GM18517 (cell line): ENCODE results near the gene SKAP1.
"Not testable (repeated sequence)": the region's sequence is repeated elsewhere in the genome, so short reads cannot be mapped to it uniquely, and the experiment has no call there.

Experiments used
- ATAC-seq: cut with Tn5 transposase; IDR thresholded peaks from one replicate; pipeline ENCODE4 v1.9.1; 2021; ENCODE audit warnings: mild to moderate bottlenecking, moderate library complexity; ENCODE audit not compliant: unreplicated experiment

SKAP1 gene

DNA sequence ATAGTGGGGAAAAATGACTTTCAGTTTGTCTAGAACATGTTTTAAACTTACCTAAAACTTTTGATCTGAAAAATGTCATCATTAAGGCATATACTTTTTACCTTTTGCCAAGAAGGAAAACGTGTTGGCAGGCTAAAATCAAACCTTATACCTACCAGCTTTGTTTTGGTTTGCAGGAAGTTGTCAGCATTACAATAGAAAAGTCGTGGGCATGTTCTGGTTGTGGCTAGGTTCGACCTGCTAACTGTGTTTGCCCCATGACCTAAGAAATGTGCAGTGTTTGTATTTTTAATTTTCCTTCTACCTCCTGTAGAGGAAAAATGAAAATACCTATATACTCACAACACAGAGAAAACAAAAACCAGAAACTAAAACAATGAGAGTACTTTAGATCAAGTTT, 13.0 kb downstream of the SKAP1 start:
- no peak for ATAC-seq

DNA sequence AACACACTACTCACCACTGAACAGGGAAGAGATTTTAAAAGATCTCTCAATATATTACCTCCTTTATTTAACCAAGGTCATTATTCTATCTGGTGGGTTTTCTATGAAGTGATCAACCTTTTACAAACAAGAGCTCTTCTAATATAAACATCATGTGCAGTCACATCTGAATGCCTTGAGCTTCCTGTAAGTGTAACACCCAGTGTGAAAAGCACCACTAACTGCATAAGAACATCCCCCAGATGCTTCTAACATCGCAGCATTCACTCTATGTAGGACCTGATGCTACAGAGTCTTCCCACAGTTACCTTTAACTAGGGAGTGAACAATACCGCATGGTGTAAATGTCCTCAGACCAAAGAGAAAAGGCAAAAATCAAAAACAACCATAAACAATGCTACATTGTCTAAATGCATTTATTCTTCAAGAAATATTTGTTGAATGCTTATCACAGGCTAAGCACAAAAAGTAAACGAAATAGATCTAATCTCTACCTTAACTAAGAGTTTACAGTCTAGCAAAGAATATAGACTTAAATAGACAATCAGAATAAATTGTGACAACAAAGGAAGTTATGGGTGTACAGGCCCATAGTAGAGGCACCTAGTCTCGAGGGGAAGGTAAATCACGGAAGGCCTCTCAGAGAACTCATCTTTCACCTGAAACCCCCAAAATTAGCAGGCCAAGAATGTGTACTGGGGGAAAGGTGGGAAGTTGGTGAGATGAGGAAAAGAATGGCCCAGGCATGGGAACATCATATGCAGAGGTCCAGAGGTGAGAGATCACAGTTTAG, 16.2 kb downstream of the SKAP1 start:
- ATAC-seq, result no peak

- no peak for ATAC-seq
Measured at GRCh38 chr17:48412841-48413240, 17.2 kb downstream of the SKAP1 start.

DNA sequence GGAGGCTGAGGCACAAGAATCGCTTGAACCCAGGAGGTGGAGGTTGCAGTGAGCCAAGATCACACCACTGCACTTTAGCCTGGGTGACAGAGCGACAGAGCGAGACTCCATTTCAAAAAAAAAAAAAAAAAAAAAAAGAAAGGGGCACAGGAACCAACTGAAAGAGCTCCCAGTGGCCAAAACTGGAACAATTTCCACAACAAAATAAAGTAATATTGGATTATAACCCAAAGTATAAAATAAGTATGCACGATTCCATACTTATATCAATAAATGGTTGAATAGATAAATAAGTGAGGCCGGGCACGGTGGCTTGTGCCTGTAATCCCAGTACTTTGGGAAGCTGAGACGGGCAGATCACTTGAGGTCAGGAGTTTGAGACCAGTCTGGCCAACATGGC, 19.2 kb downstream of the SKAP1 start:
- ATAC-seq, result not testable (repeated sequence)

DNA sequence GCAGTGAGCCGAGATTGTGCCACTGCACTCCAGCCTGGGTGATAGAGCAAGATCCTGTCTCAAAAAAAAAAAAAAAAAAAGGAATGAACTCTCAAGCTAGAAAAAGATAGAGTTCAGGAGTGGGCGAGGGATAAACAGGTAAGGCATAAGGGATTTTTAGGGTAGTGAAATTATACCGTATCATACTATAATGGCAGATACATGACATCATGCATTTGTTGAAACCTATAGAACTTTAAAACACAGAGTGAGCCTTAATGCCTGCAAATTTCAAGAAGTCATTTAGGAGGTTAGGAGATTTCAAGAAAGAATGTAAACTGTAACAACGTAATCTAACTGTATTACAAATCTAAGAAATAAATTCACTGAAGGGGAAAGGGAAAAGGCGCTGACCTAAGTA, 20.4 kb downstream of the SKAP1 start:
- ATAC-seq, result no peak

DNA sequence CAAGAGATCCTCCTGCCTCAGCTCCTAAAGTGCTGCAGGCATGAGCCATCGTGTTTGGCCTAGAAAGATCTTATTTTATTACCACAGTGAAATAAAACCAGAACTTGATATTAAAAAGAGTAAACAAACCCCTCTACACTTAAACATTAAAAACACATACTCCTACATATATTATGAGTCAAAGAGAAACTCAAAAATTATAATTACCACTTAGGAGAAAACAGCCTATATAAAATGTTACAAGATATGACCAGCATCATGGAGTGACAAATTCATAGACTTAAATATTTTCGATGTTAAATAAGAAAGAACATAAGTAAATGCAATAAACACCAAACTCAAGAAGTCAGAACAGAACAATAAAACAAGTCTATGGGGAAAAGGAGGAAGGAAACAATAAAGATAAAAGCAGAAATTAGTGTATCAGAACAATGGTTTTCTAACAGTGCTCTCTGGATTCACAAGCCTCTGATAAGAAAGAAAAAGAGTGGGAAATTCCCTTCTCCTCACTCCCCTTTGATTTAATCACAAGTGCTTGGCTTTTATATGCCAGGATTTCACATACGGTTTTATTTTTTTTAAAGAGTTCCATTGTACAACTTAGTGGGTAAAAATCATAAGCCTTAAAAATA, 23.0 kb downstream of the SKAP1 start:
- no peak for ATAC-seq

DNA sequence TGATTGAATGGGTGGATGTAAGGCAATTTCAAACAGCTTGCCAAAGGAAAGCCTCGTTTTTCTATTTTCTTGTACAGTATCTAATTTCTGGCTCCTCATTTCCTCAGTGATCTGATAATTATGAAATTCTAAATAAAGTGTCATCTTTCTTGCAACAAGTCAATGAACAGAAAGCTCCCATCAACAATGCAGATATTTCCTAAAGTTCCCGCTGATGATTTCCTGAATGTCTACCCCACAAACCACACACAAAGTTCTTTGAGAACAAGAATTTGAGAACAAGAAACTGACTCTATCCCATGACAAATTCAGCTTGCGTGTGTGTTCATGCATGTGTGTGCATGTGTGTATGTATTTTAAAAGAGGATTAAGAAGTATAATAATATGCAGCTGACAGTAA, 35.2 kb downstream of the SKAP1 start:
- ATAC-seq, result no peak

GRCh38 chr17:48393283-48393682, 36.7 kb downstream of the SKAP1 start:
- ATAC-seq, result no peak

- ATAC-seq, result no peak
Measured at GRCh38 chr17:48392857-48393256, 37.2 kb downstream of the SKAP1 start.

DNA sequence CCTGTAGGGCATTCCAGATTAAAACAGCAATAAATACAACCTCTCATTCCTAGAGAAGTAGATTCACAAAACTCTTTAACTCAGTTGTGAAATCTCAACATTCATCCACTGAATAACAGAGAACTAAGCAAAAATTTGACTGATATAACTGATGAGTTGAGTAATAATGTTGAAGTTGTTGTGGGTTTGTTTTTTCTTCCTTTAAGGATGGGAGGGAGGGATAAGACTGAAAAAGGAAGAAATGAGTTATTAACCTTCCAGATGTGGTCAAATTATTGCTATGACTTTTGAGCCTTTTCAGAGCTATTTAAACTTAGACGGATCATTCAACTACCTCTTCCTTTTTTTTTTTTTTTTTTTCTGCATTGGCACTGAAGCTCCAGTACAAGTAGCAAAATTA, 38.6 kb downstream of the SKAP1 start:
- no peak for ATAC-seq

DNA sequence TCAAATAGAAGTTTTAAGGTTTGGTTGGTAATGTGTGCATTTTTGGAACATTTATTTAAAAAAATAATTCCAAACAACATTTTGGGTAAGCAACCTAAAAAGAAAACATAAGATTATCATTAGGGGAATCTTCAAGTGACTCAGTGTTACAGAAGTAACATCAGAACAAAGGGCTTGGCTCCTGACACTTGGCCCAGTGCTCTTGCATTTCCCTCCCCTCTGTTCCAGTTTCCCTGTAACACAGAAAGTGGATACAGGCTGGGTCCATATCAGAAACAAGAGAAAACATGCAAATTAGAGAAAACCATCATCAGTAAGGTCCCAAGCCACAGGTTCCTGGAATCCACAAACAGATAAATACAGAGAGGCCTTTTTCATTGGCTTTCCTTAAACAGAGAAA, 40.1 kb downstream of the SKAP1 start:
- ATAC-seq, result no peak

- ATAC-seq, result no peak
Measured at GRCh38 chr17:48388955-48389743, 40.9 kb downstream of the SKAP1 start.

- ATAC-seq, result no peak
Measured at GRCh38 chr17:48386826-48387225, 43.2 kb downstream of the SKAP1 start.

DNA sequence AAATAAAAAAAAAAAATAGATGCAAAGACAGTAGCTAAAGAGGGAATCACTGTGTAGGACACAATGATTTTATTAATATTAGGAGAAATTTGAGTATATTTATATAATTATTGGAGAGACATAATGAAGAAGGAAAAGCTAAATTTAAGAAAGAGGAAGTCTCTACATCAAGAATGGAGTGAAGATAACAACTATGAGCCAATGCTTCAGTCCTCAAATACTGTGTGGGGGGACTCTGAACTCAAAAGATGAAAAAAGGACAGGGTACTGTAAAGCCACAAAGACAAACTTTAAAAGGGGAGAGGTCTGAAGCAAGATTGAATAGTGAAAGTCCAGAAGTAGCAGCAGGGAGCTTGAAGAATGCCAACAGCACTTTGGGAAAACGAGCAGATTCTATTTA, 44.7 kb downstream of the SKAP1 start:
- no peak for ATAC-seq

- ATAC-seq, result no peak
Measured at GRCh38 chr17:48384164-48384563, 45.9 kb downstream of the SKAP1 start.

DNA sequence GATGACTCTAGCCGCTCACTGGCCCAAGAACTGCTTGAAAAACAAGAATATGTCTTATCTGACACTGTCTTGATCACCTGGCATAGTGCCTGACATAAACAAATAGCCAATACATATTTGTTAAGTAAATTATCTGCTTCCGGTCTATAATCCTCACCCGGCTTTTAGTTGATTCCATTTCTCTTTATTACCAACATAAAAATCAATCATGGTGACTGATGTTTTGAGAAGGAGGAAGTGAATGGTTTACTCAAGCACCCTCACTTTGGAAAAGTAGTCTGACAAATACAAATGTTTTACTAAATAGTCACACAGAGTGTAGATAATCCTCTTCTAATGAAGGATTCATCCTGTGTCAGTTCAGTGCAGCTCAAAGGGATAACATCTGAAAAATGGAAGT, 47.0 kb downstream of the SKAP1 start:
- ATAC-seq, result no peak

GRCh38 chr17:48378708-48379392, 51.2 kb downstream of the SKAP1 start:
- ATAC-seq, result no peak

- ATAC-seq, result no peak
Measured at GRCh38 chr17:48378238-48378637, 51.8 kb downstream of the SKAP1 start.

GRCh38 chr17:48376682-48377325, 53.2 kb downstream of the SKAP1 start:
- ATAC-seq, result no peak

- no peak for ATAC-seq
Measured at GRCh38 chr17:48375356-48375755, 54.7 kb downstream of the SKAP1 start.
